A549 (cell line): ENCODE data around the gene MAPK8IP3. TPM values are rescaled to one million over a fixed set of nuclear protein-coding genes. Genes with fewer than 3 reads are reported as not detected.

Experiments used
- GATA3 ChIP-seq: IDR thresholded peaks from 2 replicates; pipeline ENCODE4 v1.6.1; 2012; ENCODE audit warnings: borderline replicate concordance
- HEYL ChIP-seq: fragments of 250-450 bp; sonication (Bioruptor Pico); IDR thresholded peaks from 2 replicates; pipeline ENCODE4 v1.8.0; 2021; ENCODE audit warnings: mild to moderate bottlenecking, moderate library complexity
- HOXB5 ChIP-seq: fragments of 250-450 bp; sonication (Bioruptor Pico); IDR thresholded peaks from 2 replicates; pipeline ENCODE4 v1.5.0; 2020; ENCODE audit warnings: mild to moderate bottlenecking, moderate library complexity
- JUNB ChIP-seq: fragments of >200 bp; sonication (Bioruptor Twin); formaldehyde crosslinking; IDR thresholded peaks from 2 replicates; pipeline ENCODE4 v1.6.1; 2016
- PBX3 ChIP-seq: IDR thresholded peaks from 2 replicates; pipeline ENCODE4 v1.6.1; 2012
- PHF8 ChIP-seq: fragments of 200-600 bp; sonication (generic); IDR thresholded peaks from 2 replicates; pipeline ENCODE4 v1.6.1; 2016; ENCODE audit warnings: low read depth, mild to moderate bottlenecking, antibody characterized with exemption, moderate library complexity, borderline replicate concordance
- POLR2A ChIP-seq: IDR thresholded peaks from 2 replicates; pipeline ENCODE4 v1.6.1; 2012; ENCODE audit warnings: mild to moderate bottlenecking, low read length
- POLR2AphosphoS2 ChIP-seq: conservative IDR thresholded peaks from 2 replicates; pipeline ENCODE4 v1.6.1; 2012; ENCODE audit warnings: low read length, improper control_type of control experiment, inconsistent platforms
- REST ChIP-seq: fragments of 200-600 bp; sonication (generic); IDR thresholded peaks from 2 replicates; pipeline ENCODE4 v1.6.1; 2016; ENCODE audit warnings: antibody characterized with exemption, mild to moderate bottlenecking, moderate library complexity
- RFX5 ChIP-seq: fragments of 450-650 bp; IDR thresholded peaks from 2 replicates; pipeline ENCODE4 v1.7.1; 2014; ENCODE audit warnings: antibody characterized with exemption, mild to moderate bottlenecking, moderate library complexity
- TFCP2L1 ChIP-seq: fragments of 250-450 bp; sonication (Bioruptor Pico); IDR thresholded peaks from 2 replicates; pipeline ENCODE4 v1.5.0; 2021; ENCODE audit warnings: mild to moderate bottlenecking
- ZNF302 ChIP-seq: fragments of 250-450 bp; sonication (Bioruptor Pico); IDR thresholded peaks from 2 replicates; pipeline ENCODE4 v1.9.0; 2021; ENCODE audit warnings: inconsistent platforms, mild to moderate bottlenecking, moderate library complexity
- polyA plus RNA-seq, 4 experiments: library from polyadenylated mRNA; depleted of rRNA in 3 of 4; stranded (reverse); fragments of >200 nt; fragmentation: RNase III in 1 of 4; extraction: RNeasy Plus Mini Kit Qiagen cat#74134 plus additional on column Dnase treatment in 1 of 4; gene quantifications; 2 replicates in 3 of 4; 3 replicates in 1 of 4; pipeline ENCODE4 v1.2.3, GENCODE V29; 2011 to 2017
- TF ChIP-seq, protein P1 (sequence below): fragments of 150-350 bp; IDR thresholded peaks from 2 replicates; pipeline ENCODE4 v1.6.1; 2014; ENCODE audit warnings: low read depth, mild to moderate bottlenecking, low read length
- TF ChIP-seq, protein P2 (sequence below): fragments of 250-450 bp; sonication (Bioruptor Pico); IDR thresholded peaks from 2 replicates; pipeline ENCODE4 v1.5.0; 2020; ENCODE audit warnings: low read depth, mild to moderate bottlenecking, moderate library complexity
- TF ChIP-seq, protein P3 (sequence below): fragments of >200 bp; sonication (Bioruptor Twin); formaldehyde crosslinking; IDR thresholded peaks from 3 replicates; pipeline ENCODE4 v1.6.1; 2016
- TF ChIP-seq, protein P4 (sequence below): IDR thresholded peaks from 2 replicates; pipeline ENCODE4 v1.6.1; 2012

Gene MAPK8IP3
- polyA plus RNA-seq, 2 of the 4 experiments (the other 2 are of a cell fraction), result 12.0 to 53.3 TPM

DNA sequence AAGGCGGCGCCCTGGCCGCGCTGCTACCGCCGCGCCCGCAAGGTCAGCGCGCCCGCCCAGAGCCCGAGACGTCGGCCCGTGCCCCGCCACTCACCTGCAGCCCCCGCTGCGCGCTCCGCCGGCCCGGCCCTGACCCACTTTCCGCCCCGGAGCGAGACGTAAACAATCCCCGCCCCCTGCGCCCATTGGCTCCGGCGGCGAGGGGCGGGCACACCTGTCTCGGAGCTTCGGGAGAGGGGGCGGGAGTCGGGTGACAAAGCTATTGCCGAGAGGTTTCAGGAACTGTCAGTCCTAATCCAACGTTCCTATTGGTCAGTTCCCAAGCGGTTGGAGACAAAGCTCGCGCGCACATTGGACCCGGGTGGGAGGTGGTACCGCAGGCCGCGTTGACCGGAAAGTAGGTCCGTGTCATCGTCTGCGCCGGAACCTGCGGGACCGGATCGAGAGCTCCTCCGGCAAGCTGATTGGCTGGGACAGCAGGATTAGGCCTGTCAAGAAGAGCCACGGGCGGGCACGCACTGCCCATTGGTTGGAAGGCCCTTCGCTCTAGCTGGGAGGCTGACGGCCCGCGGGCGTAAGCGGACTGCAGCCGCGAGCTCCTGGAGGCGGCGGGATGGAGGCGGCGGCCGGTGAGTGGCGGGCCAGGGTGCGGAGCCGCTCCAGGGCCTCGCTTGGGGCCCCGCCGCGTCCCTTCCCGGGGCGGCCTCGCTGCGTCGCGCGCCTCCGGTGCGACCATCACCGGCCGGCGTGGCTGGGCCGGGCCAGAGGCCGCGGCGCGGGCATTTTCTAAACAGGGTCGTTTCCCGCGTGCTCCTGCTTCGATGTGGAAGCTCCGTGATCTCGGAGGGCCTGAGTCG is 76.6 kb downstream of the MAPK8IP3 start, which contains the start of the genes NUBP2 and SPSB3 (continued):
- TF ChIP-seq, protein P1, sequence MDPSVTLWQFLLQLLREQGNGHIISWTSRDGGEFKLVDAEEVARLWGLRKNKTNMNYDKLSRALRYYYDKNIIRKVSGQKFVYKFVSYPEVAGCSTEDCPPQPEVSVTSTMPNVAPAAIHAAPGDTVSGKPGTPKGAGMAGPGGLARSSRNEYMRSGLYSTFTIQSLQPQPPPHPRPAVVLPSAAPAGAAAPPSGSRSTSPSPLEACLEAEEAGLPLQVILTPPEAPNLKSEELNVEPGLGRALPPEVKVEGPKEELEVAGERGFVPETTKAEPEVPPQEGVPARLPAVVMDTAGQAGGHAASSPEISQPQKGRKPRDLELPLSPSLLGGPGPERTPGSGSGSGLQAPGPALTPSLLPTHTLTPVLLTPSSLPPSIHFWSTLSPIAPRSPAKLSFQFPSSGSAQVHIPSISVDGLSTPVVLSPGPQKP, result no peak
- TF ChIP-seq GATA3, result no peak
- no peak for TF ChIP-seq TFCP2L1 (CRISPR knock-in tag)
- TF ChIP-seq PHF8, result peak; percentile 68
- TF ChIP-seq HEYL (CRISPR knock-in tag), result no peak
- peak; percentile 45 for TF ChIP-seq POLR2A
- TF ChIP-seq, protein P2, sequence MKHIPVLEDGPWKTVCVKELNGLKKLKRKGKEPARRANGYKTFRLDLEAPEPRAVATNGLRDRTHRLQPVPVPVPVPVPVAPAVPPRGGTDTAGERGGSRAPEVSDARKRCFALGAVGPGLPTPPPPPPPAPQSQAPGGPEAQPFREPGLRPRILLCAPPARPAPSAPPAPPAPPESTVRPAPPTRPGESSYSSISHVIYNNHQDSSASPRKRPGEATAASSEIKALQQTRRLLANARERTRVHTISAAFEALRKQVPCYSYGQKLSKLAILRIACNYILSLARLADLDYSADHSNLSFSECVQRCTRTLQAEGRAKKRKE (CRISPR knock-in tag), result no peak
- TF ChIP-seq, protein P3, sequence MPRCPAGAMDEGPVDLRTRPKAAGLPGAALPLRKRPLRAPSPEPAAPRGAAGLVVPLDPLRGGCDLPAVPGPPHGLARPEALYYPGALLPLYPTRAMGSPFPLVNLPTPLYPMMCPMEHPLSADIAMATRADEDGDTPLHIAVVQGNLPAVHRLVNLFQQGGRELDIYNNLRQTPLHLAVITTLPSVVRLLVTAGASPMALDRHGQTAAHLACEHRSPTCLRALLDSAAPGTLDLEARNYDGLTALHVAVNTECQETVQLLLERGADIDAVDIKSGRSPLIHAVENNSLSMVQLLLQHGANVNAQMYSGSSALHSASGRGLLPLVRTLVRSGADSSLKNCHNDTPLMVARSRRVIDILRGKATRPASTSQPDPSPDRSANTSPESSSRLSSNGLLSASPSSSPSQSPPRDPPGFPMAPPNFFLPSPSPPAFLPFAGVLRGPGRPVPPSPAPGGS, result no peak; the same call in 2 of the 3 replicates
- no peak for TF ChIP-seq JUNB
- TF ChIP-seq ZNF302 (CRISPR knock-in tag), result no peak
- 0 out of 2 replicates have a peak, but pooled peaks have one; percentile 28 for TF ChIP-seq POLR2AphosphoS2
- no peak for TF ChIP-seq HOXB5 (CRISPR knock-in tag)
- TF ChIP-seq, protein P4, sequence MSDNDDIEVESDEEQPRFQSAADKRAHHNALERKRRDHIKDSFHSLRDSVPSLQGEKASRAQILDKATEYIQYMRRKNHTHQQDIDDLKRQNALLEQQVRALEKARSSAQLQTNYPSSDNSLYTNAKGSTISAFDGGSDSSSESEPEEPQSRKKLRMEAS, result peak; percentile 60
- TF ChIP-seq RFX5, result peak; percentile 67; the same call in 1 of the 2 replicates
- TF ChIP-seq REST, result no peak
- TF ChIP-seq PBX3, result peak; percentile 98
- TF ChIP-seq, all 56 proteins: peak for 7
